GM12864 (cell line): Measurements from ENCODE around the gene FGD1.
A peak's percentile ranks its signal among the peaks of the same experiment; 100 is the strongest.

ENCODE experiments used
- DNase-seq: peaks from one replicate; pipeline ENCODE4 v3.0.0-alpha.2; 2011; ENCODE audit warnings: low read depth
- H3K4me3 ChIP-seq: 2 replicates; pipeline ENCODE4 v1.5.1; 2011; ENCODE audit warnings: mild to moderate bottlenecking, low read depth, low read length, control low read depth
- CTCF ChIP-seq: IDR thresholded peaks from 2 replicates; pipeline ENCODE4 v1.5.1; 2011; ENCODE audit warnings: low read depth, mild to moderate bottlenecking, moderate library complexity, low read length, control low read depth, inconsistent platforms; ENCODE audit errors: missing control alignments

Gene FGD1

GRCh38 chrX:54435121-54435520 lies 60.9 kb downstream of the FGD1 start:
- TF ChIP-seq CTCF = no peak
- H3K4me3 ChIP-seq = no peak overlapping the region
- DNase-seq = no peak

- H3K4me3 ChIP-seq = no peak overlapping the region
- no peak for DNase-seq
- TF ChIP-seq CTCF = no peak
Measured at GRCh38 chrX:54430519-54430918, 65.5 kb downstream of the FGD1 start.

GRCh38 chrX:54427837-54428424 lies 68.1 kb downstream of the FGD1 start:
- TF ChIP-seq CTCF = no peak
- no peak overlapping the region for H3K4me3 ChIP-seq
- DNase-seq = no peak

- DNase-seq = no peak
- peak; percentile 39 for TF ChIP-seq CTCF
- no peak overlapping the region for H3K4me3 ChIP-seq
Measured at GRCh38 chrX:54423161-54423888, 72.7 kb downstream of the FGD1 start.

GRCh38 chrX:54422168-54422567 lies 73.9 kb downstream of the FGD1 start:
- H3K4me3 ChIP-seq = no peak overlapping the region
- no peak for DNase-seq
- TF ChIP-seq CTCF = no peak

DNA sequence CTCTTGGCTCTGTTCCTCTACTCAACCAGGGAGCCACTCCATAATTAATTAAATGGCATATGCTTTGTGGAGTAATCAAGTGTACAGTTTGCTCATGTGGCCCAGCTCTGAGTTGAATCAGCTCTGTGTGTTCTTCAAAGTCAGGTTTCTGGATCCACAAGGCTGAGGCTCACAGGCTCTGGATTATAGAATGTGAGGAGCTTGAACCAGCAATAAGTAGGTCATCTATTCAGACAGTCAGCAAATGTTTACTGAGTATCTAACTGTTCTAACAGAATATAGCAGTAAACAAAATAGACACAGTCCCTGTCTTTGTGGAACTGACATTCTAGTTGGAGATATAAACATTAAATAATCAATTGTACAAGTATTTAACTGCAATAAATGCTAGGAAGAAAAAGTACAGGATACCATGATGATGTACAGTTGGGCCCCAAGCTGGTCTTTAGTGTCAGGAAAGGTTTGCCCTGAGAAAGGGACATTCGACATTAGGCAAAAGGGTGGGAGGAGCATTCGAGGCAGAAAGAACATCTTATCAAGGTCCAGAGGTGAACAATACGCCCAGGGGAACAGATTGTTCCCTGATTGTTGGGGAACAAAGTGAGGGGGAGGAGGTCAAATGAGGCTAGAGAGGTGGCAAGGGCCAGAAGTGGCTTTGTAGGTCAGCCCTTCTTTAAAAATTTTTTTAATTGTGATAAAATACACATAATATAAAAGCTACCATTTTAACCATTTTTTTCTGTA lies 76.3 kb downstream of the FGD1 start:
- no peak for TF ChIP-seq CTCF
- H3K4me3 ChIP-seq = no peak overlapping the region
- no peak for DNase-seq
